Measurements from ENCODE around the gene AMOTL2.
A peak's percentile ranks its signal among the peaks of the same experiment; 100 is the strongest.

Gene AMOTL2

GRCh38 chr3:134339331-134339730 lies 34.9 kb downstream of the AMOTL2 start:
- DNase-seq (ENCODE audit: low read depth): no peak
- no peak overlapping the region for H3K4me3 ChIP-seq (replicated peaks; ENCODE audit: low read depth, low read length)
- TF ChIP-seq, protein P1, sequence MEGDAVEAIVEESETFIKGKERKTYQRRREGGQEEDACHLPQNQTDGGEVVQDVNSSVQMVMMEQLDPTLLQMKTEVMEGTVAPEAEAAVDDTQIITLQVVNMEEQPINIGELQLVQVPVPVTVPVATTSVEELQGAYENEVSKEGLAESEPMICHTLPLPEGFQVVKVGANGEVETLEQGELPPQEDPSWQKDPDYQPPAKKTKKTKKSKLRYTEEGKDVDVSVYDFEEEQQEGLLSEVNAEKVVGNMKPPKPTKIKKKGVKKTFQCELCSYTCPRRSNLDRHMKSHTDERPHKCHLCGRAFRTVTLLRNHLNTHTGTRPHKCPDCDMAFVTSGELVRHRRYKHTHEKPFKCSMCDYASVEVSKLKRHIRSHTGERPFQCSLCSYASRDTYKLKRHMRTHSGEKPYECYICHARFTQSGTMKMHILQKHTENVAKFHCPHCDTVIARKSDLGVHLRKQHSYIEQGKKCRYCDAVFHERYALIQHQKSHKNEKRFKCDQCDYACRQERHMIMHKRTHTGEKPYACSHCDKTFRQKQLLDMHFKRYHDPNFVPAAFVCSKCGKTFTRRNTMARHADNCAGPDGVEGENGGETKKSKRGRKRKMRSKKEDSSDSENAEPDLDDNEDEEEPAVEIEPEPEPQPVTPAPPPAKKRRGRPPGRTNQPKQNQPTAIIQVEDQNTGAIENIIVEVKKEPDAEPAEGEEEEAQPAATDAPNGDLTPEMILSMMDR (IDR thresholded peaks at IDR 0.05; ENCODE audit: low read length, missing control alignments): no peak

- no peak overlapping the region for H3K4me3 ChIP-seq (replicated peaks; ENCODE audit: low read depth, low read length)
- no peak for DNase-seq (ENCODE audit: low read depth)
- TF ChIP-seq, protein P1 (IDR thresholded peaks at IDR 0.05; ENCODE audit: low read length, missing control alignments): no peak
Observed at GRCh38 chr3:134338516-134339261, 35.6 kb downstream of the AMOTL2 start.

- TF ChIP-seq, protein P1 (IDR thresholded peaks at IDR 0.05; ENCODE audit: low read length, missing control alignments): no peak
- no peak overlapping the region for H3K4me3 ChIP-seq (replicated peaks; ENCODE audit: low read depth, low read length)
- no peak for DNase-seq (ENCODE audit: low read depth)
Observed at GRCh38 chr3:134338201-134338512, 36.1 kb downstream of the AMOTL2 start.

DNA sequence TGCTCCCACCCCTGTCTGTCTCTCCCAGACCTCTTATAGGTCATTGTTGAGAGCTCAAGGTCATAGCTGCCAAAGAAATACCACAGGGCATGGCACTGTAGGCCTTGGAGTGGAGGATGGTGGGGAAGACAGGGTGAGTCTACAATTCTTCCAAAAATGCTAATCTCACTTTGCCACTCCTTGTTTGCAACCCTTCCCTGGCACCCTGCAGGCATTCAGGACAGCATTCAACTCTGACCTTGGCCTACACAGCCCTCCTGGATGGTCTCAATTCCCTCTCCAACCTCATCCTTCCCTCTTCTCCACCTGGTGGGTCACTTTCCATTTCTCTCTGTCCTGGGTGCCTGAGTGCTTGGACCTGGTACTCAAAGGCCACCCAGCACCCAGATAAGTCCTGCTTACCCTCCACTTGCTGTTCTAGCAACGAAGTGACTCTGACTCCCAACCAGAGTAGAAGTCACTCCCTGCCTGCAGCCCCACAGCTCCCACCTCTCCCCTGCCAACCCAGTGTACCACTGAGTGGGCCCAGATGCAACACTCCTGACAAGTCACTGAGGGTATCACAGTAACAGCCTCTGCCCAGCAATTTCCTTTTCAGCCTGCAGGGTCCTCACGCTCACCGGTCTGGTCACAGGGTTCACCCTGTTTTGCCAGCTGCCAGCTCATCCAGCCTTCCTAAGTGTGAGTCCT lies 36.6 kb downstream of the AMOTL2 start:
- no peak overlapping the region for H3K4me3 ChIP-seq (replicated peaks; ENCODE audit: low read depth, low read length)
- TF ChIP-seq, protein P1 (IDR thresholded peaks at IDR 0.05; ENCODE audit: low read length, missing control alignments): no peak
- DNase-seq (ENCODE audit: low read depth): no peak

GRCh38 chr3:134337071-134337482 lies 37.2 kb downstream of the AMOTL2 start:
- H3K4me3 ChIP-seq (replicated peaks; ENCODE audit: low read depth, low read length): no peak overlapping the region
- no peak for DNase-seq (ENCODE audit: low read depth)
- TF ChIP-seq, protein P1 (IDR thresholded peaks at IDR 0.05; ENCODE audit: low read length, missing control alignments): no peak

- TF ChIP-seq, protein P1 (IDR thresholded peaks at IDR 0.05; ENCODE audit: low read length, missing control alignments): no peak
- H3K4me3 ChIP-seq (replicated peaks; ENCODE audit: low read depth, low read length): no peak overlapping the region
- peak; percentile 84 for DNase-seq (ENCODE audit: low read depth)
Observed at GRCh38 chr3:134336587-134336986, 37.7 kb downstream of the AMOTL2 start.

Data from fibroblast of pulmonary artery (primary cell).